Calu3 (cell line): Measurements from ENCODE around the gene IPPK. TPM values are rescaled to one million over a fixed set of nuclear protein-coding genes. Genes with fewer than 3 reads are reported as not detected.

Experiments used
- BruUV-seq: library from RNA; stranded (reverse); fragments of 400-500 nt; replicated peaks from 2 replicates; lab custom pipeline; 2021; lab: Mats Ljungman, UMichigan
- CTCF ChIA-PET: fragments of 300-600 bp; sonication (Branson Sonifier 250); formaldehyde crosslinking; loops from one replicate; lab custom pipeline; 2022; ENCODE audit warnings: antibody characterized with exemption; lab: Charles Lee
- DNase-seq: peaks from one replicate; pipeline ENCODE4 v3.0.0; 2022
- H3K27ac Mint-ChIP-seq: one replicate; pipeline ENCODE4 v1.8.0; 2022; ENCODE audit warnings: mixed read lengths; ENCODE audit not compliant: unreplicated experiment
- H3K27me3 Mint-ChIP-seq: one replicate; pipeline ENCODE4 v1.8.0; 2022; ENCODE audit warnings: mixed read lengths; ENCODE audit not compliant: unreplicated experiment
- H3K36me3 Mint-ChIP-seq: one replicate; pipeline ENCODE4 v1.8.0; 2022; ENCODE audit warnings: mild to moderate bottlenecking, moderate library complexity, mixed read lengths; ENCODE audit not compliant: insufficient read depth, unreplicated experiment
- H3K4me1 Mint-ChIP-seq: one replicate; pipeline ENCODE4 v1.8.0; 2022; ENCODE audit warnings: mild to moderate bottlenecking, low read depth, mixed read lengths; ENCODE audit not compliant: unreplicated experiment
- H3K4me3 Mint-ChIP-seq: one replicate; pipeline ENCODE4 v1.8.0; 2022; ENCODE audit warnings: mild to moderate bottlenecking, low read depth, moderate library complexity, mixed read lengths; ENCODE audit not compliant: unreplicated experiment
- H3K9me3 Mint-ChIP-seq: one replicate; pipeline ENCODE4 v1.8.0; 2022; ENCODE audit warnings: low read depth, mixed read lengths; ENCODE audit not compliant: unreplicated experiment
- intact Hi-C: fragments of 100-400 bp; cut with micrococcal nuclease; formaldehyde crosslinking; loops from one replicate; pipeline ENCODE4 v1.10.0; 2022; ENCODE audit not compliant: unreplicated experiment
- total RNA-seq: library from RNA; stranded (reverse); gene quantifications from 2 replicates; pipeline ENCODE4 v1.2.3, GENCODE V29; 2022
- TF ChIP-seq, protein P1 (sequence below): fragments of 200-600 bp; IDR thresholded peaks from one replicate; pipeline ENCODE4 v1.8.0; 2022; ENCODE audit warnings: antibody characterized with exemption; ENCODE audit not compliant: unreplicated experiment

Gene IPPK
- total RNA-seq, 1 experiment from 2014 or later: 8.9 TPM

DNA sequence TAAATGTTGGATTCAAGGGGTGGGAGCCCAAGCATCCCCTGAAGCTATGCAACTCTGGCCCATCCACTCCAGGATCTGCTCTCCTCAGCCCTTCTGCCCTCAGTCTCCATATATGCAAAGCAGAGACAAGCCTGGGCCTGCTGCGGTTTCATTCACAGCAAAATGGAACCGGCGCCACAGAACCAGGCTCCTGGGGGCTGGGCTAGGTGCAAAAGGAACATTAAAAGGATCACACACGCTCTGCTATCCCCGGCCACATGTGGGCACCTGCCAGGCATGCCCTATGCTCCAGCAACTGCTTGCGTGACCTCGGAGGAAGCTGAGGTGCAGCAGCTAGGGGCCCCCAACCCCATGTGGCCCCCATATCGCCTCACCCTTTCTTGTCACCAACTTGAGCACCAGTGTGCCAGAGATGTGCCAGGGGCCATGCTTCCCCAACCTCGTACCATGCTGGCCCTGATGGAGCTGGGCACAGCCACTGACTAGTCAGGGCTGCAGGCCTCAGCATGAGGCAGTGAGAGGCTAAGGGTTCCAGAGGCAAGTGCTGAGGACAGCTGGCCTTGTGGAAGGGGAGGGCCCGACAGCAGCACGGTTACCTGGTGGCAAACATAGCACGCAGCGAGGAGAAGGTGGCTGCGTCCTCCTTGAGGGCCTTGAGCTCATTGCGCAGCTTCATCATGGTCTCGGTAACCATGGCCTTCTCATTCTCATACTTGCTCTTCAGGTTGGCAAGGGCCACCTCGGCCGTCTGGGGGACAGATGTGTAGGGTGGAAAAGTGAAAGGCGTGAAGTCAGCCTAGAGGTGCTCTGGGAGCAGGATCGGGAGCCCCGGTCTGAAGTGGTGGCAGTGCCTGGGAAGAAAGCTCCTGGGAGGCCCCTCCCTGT is 47.5 kb upstream of the IPPK start:
- intact Hi-C loops: loop anchor here (2.0 kb wide), 1 partner anchor 73 kb away; no protein-coding TSS in a partner anchor

DNA sequence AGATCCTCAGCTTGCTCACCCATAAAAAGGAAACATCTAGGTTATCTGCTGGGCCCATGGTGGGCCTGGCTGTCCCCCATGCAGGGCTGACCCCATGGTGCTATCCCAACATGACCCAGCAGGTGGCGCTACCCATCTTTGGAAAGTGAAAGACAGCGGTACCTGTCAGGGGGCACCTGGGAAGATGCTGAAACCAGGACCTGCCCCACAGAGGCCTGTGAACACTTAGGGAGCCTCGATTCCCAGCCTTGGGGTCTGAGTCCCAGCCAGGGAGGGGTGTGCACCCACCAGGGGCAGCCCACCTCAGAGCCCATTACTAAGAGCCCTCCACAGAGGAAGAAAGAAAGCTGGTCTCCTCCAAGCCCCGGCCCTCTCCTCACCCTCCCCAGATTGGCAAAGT is 46.6 kb upstream of the IPPK start:
- Mint-ChIP-seq H3K27me3 (no peaks in the 10 kb centered on the region), H3K4me3 (no peak overlapping the region), H3K27ac (no peak overlapping the region), H3K4me1 (no peaks in the 10 kb centered on the region), H3K36me3 (peaks cover 17% of the 10 kb centered on the region), H3K9me3 (no peaks in the 10 kb centered on the region)
- intact Hi-C loops: loop anchor here (2.0 kb wide), 1 partner anchor 74 kb away; no protein-coding TSS in a partner anchor
- TF ChIP-seq, protein P1, sequence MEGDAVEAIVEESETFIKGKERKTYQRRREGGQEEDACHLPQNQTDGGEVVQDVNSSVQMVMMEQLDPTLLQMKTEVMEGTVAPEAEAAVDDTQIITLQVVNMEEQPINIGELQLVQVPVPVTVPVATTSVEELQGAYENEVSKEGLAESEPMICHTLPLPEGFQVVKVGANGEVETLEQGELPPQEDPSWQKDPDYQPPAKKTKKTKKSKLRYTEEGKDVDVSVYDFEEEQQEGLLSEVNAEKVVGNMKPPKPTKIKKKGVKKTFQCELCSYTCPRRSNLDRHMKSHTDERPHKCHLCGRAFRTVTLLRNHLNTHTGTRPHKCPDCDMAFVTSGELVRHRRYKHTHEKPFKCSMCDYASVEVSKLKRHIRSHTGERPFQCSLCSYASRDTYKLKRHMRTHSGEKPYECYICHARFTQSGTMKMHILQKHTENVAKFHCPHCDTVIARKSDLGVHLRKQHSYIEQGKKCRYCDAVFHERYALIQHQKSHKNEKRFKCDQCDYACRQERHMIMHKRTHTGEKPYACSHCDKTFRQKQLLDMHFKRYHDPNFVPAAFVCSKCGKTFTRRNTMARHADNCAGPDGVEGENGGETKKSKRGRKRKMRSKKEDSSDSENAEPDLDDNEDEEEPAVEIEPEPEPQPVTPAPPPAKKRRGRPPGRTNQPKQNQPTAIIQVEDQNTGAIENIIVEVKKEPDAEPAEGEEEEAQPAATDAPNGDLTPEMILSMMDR: peak; percentile 70
- BruUV-seq: no TSS peak
- CTCF ChIA-PET: interaction anchor here (1.3 to 1.9 kb wide), 2 partner anchors 74 to 82 kb away, joined by 3 to 7 read pairs; no protein-coding TSS in a partner anchor
- peak; percentile 80 for DNase-seq

More for the DNA sequence above, 47.5 kb upstream of the IPPK start:
- Mint-ChIP-seq H3K27ac (no peak overlapping the region), H3K4me1 (no peaks in the 10 kb centered on the region), H3K4me3 (no peak overlapping the region), H3K27me3 (no peaks in the 10 kb centered on the region), H3K9me3 (no peaks in the 10 kb centered on the region), H3K36me3 (peaks cover 17% of the 10 kb centered on the region)
- no peak for DNase-seq
- CTCF ChIA-PET: interaction anchor here (1.3 to 1.9 kb wide), 2 partner anchors 73 to 82 kb away, joined by 3 to 7 read pairs; no protein-coding TSS in a partner anchor
- TF ChIP-seq, protein P1: no peak
- BruUV-seq: no TSS peak

DNA sequence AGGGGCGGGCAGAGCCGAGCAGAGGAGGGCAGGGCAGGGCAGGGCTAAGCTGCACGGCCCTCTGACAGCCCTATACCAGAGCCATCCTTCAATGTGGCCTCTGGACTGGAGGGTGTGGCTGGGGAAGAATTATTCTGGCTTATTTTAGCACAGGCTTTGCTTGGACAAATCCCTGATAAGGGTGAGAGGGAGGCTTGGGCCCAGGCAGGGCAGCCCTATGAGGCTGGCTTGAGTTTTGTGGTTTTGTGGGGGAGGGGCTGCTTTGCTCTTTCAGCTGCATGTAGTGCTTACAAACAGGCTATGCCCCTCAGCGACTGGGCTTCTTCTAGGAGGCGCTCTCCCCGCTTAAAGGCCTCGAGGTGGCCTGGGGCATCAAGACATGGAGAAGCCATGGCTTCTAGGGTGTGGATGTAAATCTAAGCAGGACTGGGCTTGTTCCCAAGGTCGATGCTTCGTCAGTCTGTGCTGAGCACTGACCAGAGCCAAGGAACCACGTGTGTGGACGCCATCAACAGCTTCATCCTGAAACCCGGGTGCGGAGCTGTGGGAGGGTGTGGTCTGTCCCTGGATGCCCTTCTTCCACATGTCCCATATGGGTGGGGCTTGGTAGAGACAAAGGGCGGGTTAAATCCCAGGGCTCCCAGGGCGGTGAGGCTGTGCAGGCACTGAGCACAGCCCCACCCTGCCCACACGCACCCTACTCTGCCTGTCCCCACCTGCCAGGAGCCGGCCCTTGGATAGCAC is 45.7 kb upstream of the IPPK start:
- no TSS peak for BruUV-seq
- TF ChIP-seq, protein P1: no peak
- no peaks in the 10 kb centered on the region for H3K9me3 Mint-ChIP-seq
- no peaks in the 10 kb centered on the region for H3K4me1 Mint-ChIP-seq
- no peaks in the 10 kb centered on the region for H3K27me3 Mint-ChIP-seq
- H3K4me3 Mint-ChIP-seq: no peak overlapping the region
- no peak overlapping the region for H3K27ac Mint-ChIP-seq
- no peak for DNase-seq
- intact Hi-C loops: loop anchor here (2.0 kb wide), 1 partner anchor 75 kb away; no protein-coding TSS in a partner anchor
- H3K36me3 Mint-ChIP-seq: peaks cover 23% of the 10 kb centered on the region
- CTCF ChIA-PET: interaction anchor here (1.3 kb wide), 1 partner anchor 83 kb away, joined by 3 read pairs; no protein-coding TSS in a partner anchor

DNA sequence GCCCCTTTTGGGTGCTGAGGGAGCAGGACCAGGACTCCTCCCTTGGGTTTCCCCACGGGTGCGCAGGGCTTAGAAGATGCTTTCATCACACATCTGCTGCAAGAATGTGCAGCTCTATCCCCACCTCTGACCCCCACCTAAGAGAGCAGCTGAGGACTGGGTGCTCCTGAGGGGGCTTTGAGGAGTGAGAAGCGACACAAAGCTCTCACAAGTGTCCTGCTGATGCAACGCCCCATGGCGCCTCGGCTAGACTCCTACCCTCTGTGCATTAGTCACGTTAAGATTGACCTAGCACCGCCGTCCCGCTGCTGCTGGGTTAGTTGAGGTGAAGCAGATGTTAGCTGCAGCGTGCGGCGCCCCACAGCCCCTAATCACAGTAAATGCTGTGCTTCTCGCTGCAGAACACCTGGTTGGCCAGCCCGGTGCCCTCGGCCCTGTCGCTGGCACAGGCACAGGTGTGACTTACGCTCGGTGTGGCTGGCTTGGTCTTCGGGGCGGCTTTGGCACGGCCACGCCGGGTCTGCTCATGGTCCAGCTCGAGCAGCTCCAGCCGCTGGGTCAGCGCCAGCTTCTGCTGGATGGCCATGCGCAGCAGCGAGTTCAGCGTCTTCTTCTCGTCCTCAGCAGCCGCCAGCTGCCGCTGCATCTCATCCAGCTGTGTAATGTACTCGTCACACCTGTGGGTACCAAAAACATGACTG is 45.0 kb upstream of the IPPK start:
- Mint-ChIP-seq H3K27ac (no peak overlapping the region), H3K27me3 (no peaks in the 10 kb centered on the region), H3K4me3 (no peak overlapping the region), H3K9me3 (no peaks in the 10 kb centered on the region), H3K4me1 (no peaks in the 10 kb centered on the region), H3K36me3 (peaks cover 19% of the 10 kb centered on the region)
- CTCF ChIA-PET: no interaction called here
- BruUV-seq: no TSS peak
- intact Hi-C loops: no loop called here
- DNase-seq: no peak
- TF ChIP-seq, protein P1: no peak
